ENCODE results near the gene SLC35F3.
"Not testable (repeated sequence)": the region's sequence is repeated elsewhere in the genome, so short reads cannot be mapped to it uniquely, and the experiment has no call there.

The SLC35F3 gene

DNA sequence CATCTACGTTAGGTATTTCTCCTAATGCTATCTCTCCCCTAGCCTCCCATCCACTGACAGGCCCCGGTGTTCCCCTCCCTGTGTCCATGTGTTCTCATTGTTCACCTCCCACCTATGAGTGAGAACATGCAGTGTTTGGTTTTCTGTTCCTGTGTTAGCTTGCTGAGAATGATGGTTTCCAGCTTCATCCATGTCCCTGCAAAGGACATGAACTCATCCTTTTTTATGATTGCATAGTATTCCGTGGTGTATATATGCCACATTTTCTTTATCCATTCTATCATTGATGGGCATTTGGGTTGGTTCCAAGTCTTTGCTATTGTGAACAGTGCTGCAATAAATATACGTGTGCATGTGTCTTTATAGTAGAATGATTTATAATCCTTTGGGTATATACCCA, 247.9 kb downstream of the SLC35F3 start:
- not testable (repeated sequence) for DNase-seq

DNA sequence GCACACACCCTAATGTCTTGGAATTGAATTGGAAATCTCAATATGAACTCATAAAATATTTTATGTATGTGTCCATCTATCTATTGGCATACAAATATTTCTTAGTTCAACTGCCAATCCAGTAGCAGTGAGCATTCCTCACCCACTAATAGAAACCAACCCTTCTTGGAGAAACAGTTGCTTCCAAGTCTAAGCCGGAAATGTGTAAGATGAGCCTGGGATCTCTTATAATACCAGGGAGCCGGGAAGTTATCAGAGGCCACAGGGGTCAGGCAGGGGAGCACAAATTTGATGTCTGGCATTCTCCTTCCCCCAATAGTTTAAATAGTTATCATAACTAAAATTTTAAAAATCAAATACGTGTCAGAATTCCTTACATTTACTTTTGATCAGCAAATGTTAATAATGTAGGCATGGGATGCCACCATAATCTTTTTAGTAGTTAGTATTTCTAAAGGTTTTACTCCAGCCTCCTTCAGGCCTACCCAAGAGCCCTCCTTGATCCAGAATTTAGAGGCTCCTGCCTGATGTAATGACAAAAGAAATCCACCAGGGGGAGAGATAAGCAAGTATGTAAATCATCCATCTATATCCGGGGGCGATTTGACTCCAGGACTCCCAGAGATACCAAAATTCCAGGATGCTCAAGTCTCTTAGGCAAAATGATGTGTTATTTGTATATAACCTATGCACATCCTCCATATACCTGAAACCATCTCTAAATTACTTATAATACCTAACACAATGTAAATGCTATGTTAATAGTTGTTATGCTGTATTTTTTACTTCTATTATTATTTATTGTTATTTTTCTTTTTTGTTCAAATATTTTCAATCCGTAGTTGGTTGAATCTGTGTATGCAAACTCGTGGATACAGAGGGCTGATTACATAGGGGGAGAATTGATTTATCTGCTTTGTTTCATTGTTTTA, 250.1 kb downstream of the SLC35F3 start:
- peak; percentile 71 for DNase-seq

GRCh38 chr1:234162661-234163060, 258.2 kb downstream of the SLC35F3 start:
- no peak for DNase-seq

- no peak for DNase-seq
Measured at GRCh38 chr1:234163267-234163919, 258.9 kb downstream of the SLC35F3 start.

DNA sequence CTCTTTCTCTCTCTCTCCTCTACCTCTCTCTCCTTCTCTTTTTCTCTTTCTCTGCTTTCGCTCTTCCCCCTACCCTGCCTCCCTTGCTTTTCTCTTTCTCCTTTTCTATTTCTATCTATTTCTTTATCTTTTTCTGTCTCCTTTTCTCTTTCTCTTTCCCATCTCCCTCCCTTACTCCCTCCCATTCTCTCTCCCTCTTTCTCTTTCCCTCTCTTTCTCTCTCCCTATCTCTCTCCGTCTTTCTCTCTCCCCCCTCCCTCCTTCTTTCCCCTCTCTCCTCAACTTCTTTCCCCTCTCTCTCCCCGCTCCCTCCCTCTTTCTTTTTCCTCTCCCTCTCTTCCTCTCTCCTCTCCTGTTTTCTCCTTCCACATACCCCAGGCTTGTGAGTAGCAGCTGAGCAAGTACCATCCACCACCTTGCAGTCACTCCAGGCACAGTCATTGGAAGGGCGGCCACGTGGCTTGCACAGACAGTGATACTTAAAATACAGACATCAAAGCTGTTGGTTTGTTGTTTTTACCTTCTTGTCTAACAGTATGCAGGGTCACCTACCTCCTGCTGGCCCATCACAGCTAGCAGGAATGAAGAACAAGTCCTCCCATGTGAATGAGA, 259.7 kb downstream of the SLC35F3 start:
- no peak for DNase-seq

DNA sequence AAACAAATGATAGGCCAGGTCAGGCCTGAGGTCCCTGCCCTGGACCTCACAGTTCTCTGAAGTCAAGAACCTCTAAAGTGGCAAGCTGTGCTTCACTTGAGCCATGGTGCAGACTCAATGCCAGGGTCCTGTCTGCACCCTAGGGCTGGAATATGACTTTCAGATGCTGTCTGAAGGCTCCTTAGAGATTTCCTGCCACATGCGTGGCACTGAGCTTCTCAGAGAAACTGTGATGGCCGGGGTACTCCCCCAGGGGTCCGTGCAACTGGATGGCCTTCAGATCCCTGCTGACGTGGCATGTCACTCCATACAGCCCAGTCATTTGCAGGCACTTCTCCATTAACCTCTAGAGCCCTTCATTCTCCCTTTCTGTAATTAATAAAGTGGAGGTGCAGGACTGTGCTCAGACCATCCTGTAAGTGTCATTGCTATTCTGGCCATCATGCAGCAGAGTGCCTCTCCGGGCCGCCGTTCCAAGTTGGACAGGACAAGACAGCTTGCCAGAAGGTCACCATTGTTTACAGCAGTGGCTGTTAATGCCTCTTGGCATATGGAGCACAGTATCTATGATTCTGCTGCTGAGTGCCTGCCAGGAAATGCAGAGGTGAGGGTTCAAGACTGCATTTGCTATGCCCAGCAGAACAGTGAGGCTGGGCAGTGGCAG, 263.7 kb downstream of the SLC35F3 start:
- DNase-seq: no peak

GRCh38 chr1:234169161-234169849, 264.8 kb downstream of the SLC35F3 start:
- no peak for DNase-seq

DNA sequence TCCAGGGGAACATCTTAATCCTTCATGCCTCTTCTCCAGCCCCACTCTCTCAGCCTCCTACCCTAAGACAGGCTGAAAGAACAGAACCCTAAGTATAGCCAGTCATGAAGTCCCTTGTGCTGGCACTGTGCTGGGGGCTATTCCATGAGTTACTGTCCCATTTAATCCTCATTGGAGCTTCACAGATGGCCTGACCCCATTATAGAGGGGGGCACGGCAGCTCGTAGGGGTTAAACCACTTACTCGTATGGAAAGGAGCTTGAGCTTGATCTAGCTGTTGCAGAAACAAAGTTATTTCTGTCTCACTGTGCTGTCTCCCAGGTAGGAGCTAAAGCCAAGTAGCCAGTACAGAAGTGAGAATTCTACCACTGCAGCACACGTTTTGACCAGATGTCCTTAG, 265.6 kb downstream of the SLC35F3 start:
- DNase-seq: no peak

DNA sequence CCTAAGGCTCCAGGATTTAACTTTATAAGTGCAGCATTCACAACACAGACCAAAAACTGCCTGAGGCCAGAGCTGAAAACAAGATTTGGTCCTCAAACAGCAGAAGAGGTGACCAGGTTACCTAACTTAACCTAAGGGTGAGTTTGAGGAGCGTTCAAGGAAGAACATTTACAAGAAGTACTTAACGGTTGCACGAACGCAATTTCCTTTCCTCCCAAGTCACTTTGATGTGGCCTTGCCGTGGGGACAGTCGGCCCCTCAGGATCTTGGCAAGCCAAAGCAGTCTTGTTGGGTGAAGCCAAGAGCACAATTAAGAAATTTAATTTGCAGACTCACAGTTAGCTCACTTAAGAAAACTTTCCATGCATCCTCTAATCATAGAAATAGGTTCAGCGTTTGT, 266.1 kb downstream of the SLC35F3 start:
- DNase-seq: no peak

DNA sequence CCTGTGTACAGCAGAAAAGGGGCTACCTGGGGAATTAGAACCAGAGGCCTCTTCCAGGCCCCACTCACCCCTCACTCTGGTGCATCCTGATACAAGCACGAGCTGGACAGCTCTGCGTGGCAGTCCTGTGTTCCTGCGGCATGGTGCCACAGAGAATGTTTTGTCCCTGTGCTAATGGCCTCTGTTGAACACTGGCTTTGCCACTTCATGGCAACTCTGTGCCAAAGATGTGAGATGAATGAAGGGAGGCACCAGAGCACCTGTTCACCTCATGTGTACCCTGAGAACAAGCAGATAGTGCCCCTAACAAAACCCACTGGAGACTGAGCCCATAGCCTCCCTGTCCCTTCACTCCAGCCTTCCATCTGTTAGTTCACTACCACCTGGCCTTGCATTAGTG, 269.5 kb downstream of the SLC35F3 start:
- DNase-seq: no peak

- no peak for DNase-seq
Measured at GRCh38 chr1:234175363-234175762, 270.9 kb downstream of the SLC35F3 start.

DNA sequence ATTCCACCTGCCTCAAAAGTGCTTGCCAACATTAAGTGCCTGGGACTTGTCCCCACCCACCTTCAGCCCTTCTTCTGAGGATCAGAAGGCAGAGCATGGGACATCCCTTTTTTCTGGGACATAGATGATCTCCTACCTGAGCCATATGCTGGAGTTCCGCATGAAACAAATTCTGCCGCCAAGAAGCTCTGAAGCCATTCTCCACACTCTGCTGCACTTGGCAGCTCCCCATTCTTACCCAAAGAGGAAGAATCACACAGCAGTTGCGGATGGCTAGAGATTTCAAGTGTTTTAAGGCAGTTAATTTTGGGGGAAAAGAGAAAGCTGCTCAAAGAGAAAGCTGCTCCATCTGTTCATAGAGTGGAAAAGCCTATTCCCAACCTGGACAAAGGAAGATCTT, 271.5 kb downstream of the SLC35F3 start:
- no peak for DNase-seq

DNA sequence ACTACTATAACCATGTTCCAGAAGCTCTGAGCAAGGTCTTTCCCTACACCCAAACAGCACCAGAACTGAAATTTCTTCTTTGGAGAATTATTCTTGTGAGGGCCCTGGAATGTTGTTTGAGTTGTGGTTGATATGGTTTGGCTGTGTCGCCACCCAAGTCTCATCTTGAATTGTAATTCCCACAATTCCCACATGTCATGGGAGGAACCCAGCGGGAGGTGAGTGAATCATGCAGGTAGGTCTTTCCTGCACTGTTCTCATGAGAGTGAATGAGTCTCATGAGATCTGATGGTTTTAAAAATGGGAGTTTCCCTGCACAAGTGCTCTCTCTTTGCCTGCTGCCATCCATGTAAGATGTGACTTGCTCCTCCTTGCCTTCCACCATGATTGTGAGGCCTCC, 272.4 kb downstream of the SLC35F3 start:
- not testable (repeated sequence) for DNase-seq

- DNase-seq: no peak
Measured at GRCh38 chr1:234185438-234185837, 281.0 kb downstream of the SLC35F3 start.

DNA sequence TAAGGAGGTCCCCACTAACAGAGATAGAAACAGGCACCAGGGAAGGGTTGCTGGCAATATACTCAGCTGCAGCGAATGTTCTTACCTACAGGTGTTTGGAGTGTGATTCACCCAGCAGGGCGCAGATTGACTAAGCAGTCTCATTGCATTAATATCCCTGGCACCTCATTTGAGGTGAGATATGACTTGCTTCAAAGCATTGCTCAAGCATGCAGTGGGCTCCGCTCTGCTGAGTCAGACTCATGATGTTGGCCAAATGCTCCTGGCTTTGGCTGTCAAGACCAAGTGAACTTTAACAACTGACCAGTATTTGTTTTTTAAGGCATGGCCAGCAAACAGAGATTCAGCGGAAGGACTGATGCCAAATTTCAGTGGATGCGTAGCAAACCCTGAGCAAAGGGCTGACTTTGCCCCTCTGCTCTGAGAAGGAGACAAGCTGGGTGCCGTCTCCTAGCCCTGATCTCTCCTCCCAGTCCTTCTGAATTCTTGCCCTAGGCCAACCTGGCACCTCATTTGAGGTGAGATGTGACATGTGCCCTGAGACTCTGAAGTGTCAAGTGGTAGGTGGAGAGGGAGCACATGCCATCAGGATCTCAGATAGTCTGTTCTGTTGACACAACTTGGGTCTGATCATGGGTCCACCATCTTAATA, 281.7 kb downstream of the SLC35F3 start:
- no peak for DNase-seq

DNA sequence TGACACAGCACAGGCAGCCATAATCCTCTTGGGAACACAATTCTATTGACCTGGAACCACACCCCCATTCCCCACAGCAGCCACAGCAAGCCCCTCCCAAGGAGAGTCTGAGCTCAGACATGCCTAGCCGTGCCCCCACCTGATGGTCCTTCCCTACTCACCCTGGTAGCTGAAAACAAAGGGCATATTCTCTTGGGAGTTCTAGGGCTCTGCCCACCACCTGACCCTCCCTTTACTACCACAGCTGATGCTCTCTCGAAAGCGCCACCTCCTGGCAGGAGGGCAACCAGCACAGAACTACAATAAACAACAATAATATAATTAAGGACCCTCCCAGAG, 283.9 kb downstream of the SLC35F3 start:
- DNase-seq: no peak

- DNase-seq: no peak
Measured at GRCh38 chr1:234197839-234198238, 293.4 kb downstream of the SLC35F3 start.

GRCh38 chr1:234199476-234200127, 295.1 kb downstream of the SLC35F3 start:
- DNase-seq: no peak

DNA sequence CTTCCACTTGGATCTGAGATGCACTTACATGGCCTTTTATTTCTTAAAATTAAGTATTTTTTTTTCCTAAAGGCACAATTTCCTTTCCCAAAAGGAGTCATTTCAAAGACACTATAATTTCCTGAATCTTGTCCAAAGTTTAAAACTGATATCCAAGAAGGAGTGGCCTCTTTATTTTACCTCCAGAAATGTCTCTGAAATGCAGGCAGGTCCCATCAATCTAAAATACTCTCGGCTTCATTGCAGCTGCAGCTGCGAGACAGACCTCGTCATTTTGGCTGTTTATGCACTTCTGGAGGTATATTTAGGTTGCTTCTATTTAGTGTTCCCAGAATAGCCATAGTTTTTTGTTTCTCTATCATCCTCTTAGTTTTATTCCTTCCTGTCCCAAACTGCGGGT, 296.1 kb downstream of the SLC35F3 start:
- DNase-seq: no peak

GRCh38 chr1:234201600-234201999, 297.1 kb downstream of the SLC35F3 start:
- DNase-seq: no peak

- no peak for DNase-seq
Measured at GRCh38 chr1:234205966-234206365, 301.5 kb downstream of the SLC35F3 start.

Measured in inflammatory macrophage treated with lipopolysaccharide for 4 hours (primary cell).